Breast epithelium (tissue), 4 donors: ENCODE data around the gene GPI. TPM values are rescaled to one million over a fixed set of nuclear protein-coding genes. Genes with fewer than 3 reads are reported as not detected.

ENCODE experiments used
- DNase-seq, 2 donors: peaks; one replicate each; pipeline ENCODE4 v3.0.0-alpha.2; 2019; ENCODE audit warnings: low spot score in 2 of 2
- H3K27ac ChIP-seq, 2 donors: fragments of 200-600 bp; sonication (generic) in 1 of 2; one replicate each; pipeline ENCODE4 v1.5.1; 2016 to 2019; ENCODE audit warnings: mild to moderate bottlenecking in 1 of 2
- H3K27me3 ChIP-seq, 2 donors: fragments of 200-600 bp; sonication (generic) in 1 of 2; one replicate each; pipeline versions ENCODE4 v1.5.1 to v1.6.0; 2017 to 2019; ENCODE audit warnings: control low read depth in 1 of 2, mild to moderate bottlenecking in 1 of 2
- H3K36me3 ChIP-seq: fragments of 200-600 bp; one replicate; pipeline ENCODE4 v1.5.1; 2019
- H3K4me1 ChIP-seq, 2 donors: fragments of 200-600 bp; sonication (generic); one replicate each; pipeline ENCODE4 v1.5.1; 2016 to 2019; ENCODE audit warnings: control low read depth in 1 of 2
- H3K4me3 ChIP-seq, 3 donors: fragments of 200-600 bp; sonication (generic); 1 replicate in 2 of 3; 2 replicates in 1 of 3; pipeline ENCODE4 v1.5.1; 2016 to 2019; ENCODE audit warnings: mild to moderate bottlenecking in 3 of 3, moderate library complexity in 2 of 3
- H3K9me3 ChIP-seq, 2 donors: fragments of 200-600 bp; sonication (generic) in 1 of 2; one replicate each; pipeline ENCODE4 v1.5.1; 2016 to 2019; ENCODE audit warnings: control low read depth in 1 of 2
- CTCF ChIP-seq, 3 donors: fragments of 450-650 bp; IDR thresholded peaks; one replicate each; pipeline ENCODE4 v1.5.1; 2016 to 2017; ENCODE audit warnings: antibody characterized with exemption in 3 of 3, mild to moderate bottlenecking in 3 of 3, moderate library complexity in 3 of 3
- POLR2A ChIP-seq: fragments of 450-650 bp; IDR thresholded peaks from one replicate; pipeline ENCODE4 v1.6.1; 2016; ENCODE audit warnings: antibody characterized with exemption, mild to moderate bottlenecking, moderate library complexity
- POLR2AphosphoS5 ChIP-seq, 3 donors: sonication (generic); formaldehyde crosslinking; IDR thresholded peaks; one replicate each; pipeline ENCODE4 v1.6.1; 2017; ENCODE audit warnings: antibody characterized with exemption in 3 of 3
- intact Hi-C: fragments of 100-400 bp; cut with DNase I; formaldehyde crosslinking; loops from one replicate; pipeline ENCODE4 v1.15.1; 2023; ENCODE audit warnings: low total_unique reads
- total RNA-seq, 3 donors: library from RNA; depleted of rRNA; stranded (reverse); fragments of >200 nt; gene quantifications; one replicate each; pipeline ENCODE4 v1.1.0, GENCODE V29; 2016

GPI gene
- total RNA-seq, 3 donors from 2014 or later, result 97.9 to 130 (median 113) TPM

- no peak overlapping the region for H3K4me3 ChIP-seq
- intact Hi-C loops, result no loop called here
- H3K27me3 ChIP-seq, result no peaks in the 10 kb centered on the region
- no peak for DNase-seq
- no peaks in the 10 kb centered on the region for H3K4me1 ChIP-seq
- no peak overlapping the region for H3K27ac ChIP-seq
- H3K36me3 ChIP-seq, result no peaks in the 10 kb centered on the region
- H3K9me3 ChIP-seq, result no peaks in the 10 kb centered on the region
- TF ChIP-seq POLR2A, result no peak
- TF ChIP-seq POLR2AphosphoS5 (IDR thresholded peaks at IDR 0.05), result no peak
- no peak for TF ChIP-seq CTCF (IDR thresholded peaks at IDR 0.05)
Observed at GRCh38 chr19:34411216-34411615, 46.2 kb downstream of the GPI start.

- Histone ChIP-seq H3K9me3 (no peaks in the 10 kb centered on the region), H3K36me3 (no peaks in the 10 kb centered on the region), H3K27me3 (no peaks in the 10 kb centered on the region), H3K4me3 (no peak overlapping the region), H3K27ac (no peak overlapping the region), H3K4me1 (no peaks in the 10 kb centered on the region)
- DNase-seq, result no peak
- intact Hi-C loops, result no loop called here
- TF ChIP-seq POLR2AphosphoS5 (IDR thresholded peaks at IDR 0.05) (no peak), CTCF (IDR thresholded peaks at IDR 0.05) (no peak)
Observed at GRCh38 chr19:34416021-34416545, 51.1 kb downstream of the GPI start.

- no peaks in the 10 kb centered on the region for H3K9me3 ChIP-seq
- H3K4me1 ChIP-seq, result no peaks in the 10 kb centered on the region
- H3K36me3 ChIP-seq, result no peaks in the 10 kb centered on the region
- no peak overlapping the region for H3K4me3 ChIP-seq
- DNase-seq, result no peak
- TF ChIP-seq POLR2A (no peak), POLR2AphosphoS5 (IDR thresholded peaks at IDR 0.05) (no peak), CTCF (IDR thresholded peaks at IDR 0.05) (no peak)
- H3K27me3 ChIP-seq, result no peaks in the 10 kb centered on the region
- H3K27ac ChIP-seq, result no peak overlapping the region
- intact Hi-C loops, result no loop called here
Observed at GRCh38 chr19:34418300-34418699, 53.3 kb downstream of the GPI start.

GRCh38 chr19:34426096-34426661 is 61.2 kb downstream of the GPI start:
- TF ChIP-seq CTCF (IDR thresholded peaks at IDR 0.05), result no peak
- TF ChIP-seq POLR2A, result no peak
- TF ChIP-seq POLR2AphosphoS5 (IDR thresholded peaks at IDR 0.05), result no peak
- Histone ChIP-seq H3K4me3 (no peak overlapping the region), H3K36me3 (no peaks in the 10 kb centered on the region), H3K27ac (no peak overlapping the region), H3K27me3 (no peaks in the 10 kb centered on the region), H3K4me1 (no peaks in the 10 kb centered on the region), H3K9me3 (no peaks in the 10 kb centered on the region)
- intact Hi-C loops, result no loop called here
- DNase-seq, result no peak

GRCh38 chr19:34428549-34429285 is 63.7 kb downstream of the GPI start:
- intact Hi-C loops, result no loop called here
- no peaks in the 10 kb centered on the region for H3K27me3 ChIP-seq
- TF ChIP-seq POLR2AphosphoS5 (IDR thresholded peaks at IDR 0.05) (peak in 2 of 3 donors; percentile 35 to 38), CTCF (IDR thresholded peaks at IDR 0.05) (no peak)
- H3K36me3 ChIP-seq, result no peaks in the 10 kb centered on the region
- H3K4me3 ChIP-seq, result peak overlapping the region; percentile 92 to 99 (median 98)
- DNase-seq, result no peak
- peak overlapping the region; percentile 92 to 94 for H3K27ac ChIP-seq
- H3K4me1 ChIP-seq, result no peaks in the 10 kb centered on the region
- no peaks in the 10 kb centered on the region for H3K9me3 ChIP-seq
